D341Med (cell line): ENCODE results near the gene IMPACT.

Source experiments
- DNase-seq: peaks from one replicate; pipeline ENCODE4 v3.0.0; 2012; ENCODE audit warnings: low spot score

IMPACT gene

GRCh38 chr18:24426398-24427294 lies at the start of gene IMPACT:
Gene IMPACT (plus strand): TSS chr18:24426670. CDS start chr18:24426757, 87 bp downstream.
- peak; percentile 100 for DNase-seq

- DNase-seq = no peak
Observed at GRCh38 chr18:24378598-24378997, 47.9 kb upstream of the IMPACT start.

- DNase-seq = no peak
Observed at GRCh38 chr18:24380163-24380747, 46.2 kb upstream of the IMPACT start.

- DNase-seq = no peak
Observed at GRCh38 chr18:24381126-24381525, 45.3 kb upstream of the IMPACT start.

- DNase-seq = no peak
Observed at GRCh38 chr18:24386681-24387080, 39.8 kb upstream of the IMPACT start.

- DNase-seq = no peak
Observed at GRCh38 chr18:24388957-24389356, 37.5 kb upstream of the IMPACT start.

GRCh38 chr18:24395049-24395795 lies 31.2 kb upstream of the IMPACT start:
- DNase-seq = no peak

- DNase-seq = no peak
Observed at GRCh38 chr18:24396082-24396633, 30.3 kb upstream of the IMPACT start.

GRCh38 chr18:24397131-24397693 lies 29.3 kb upstream of the IMPACT start:
- peak; percentile 80 for DNase-seq

GRCh38 chr18:24397694-24398368 lies 28.6 kb upstream of the IMPACT start, which contains the start of gene OSBPL1A:
Gene OSBPL1A (minus strand): TSS chr18:24397824. CDS start chr18:24377533, 20,291 bp downstream.
- DNase-seq = peak; percentile 100

GRCh38 chr18:24398540-24398939 lies 27.9 kb upstream of the IMPACT start:
- DNase-seq = no peak

- no peak for DNase-seq
Observed at GRCh38 chr18:24400587-24400986, 25.9 kb upstream of the IMPACT start.

- DNase-seq = peak; percentile 45
Observed at GRCh38 chr18:24402209-24402785, 24.2 kb upstream of the IMPACT start.

GRCh38 chr18:24403076-24403475 lies 23.4 kb upstream of the IMPACT start:
- DNase-seq = no peak

- no peak for DNase-seq
Observed at GRCh38 chr18:24404591-24404990, 21.9 kb upstream of the IMPACT start.

GRCh38 chr18:24408496-24408895 lies 18.0 kb upstream of the IMPACT start:
- no peak for DNase-seq

- DNase-seq = peak; percentile 59
Observed at GRCh38 chr18:24413148-24413547, 13.3 kb upstream of the IMPACT start.

GRCh38 chr18:24414349-24415003 lies 12.0 kb upstream of the IMPACT start:
- no peak for DNase-seq

GRCh38 chr18:24417480-24417879 lies 9.0 kb upstream of the IMPACT start:
- DNase-seq = no peak

GRCh38 chr18:24420551-24420950 lies 5.9 kb upstream of the IMPACT start:
- DNase-seq = no peak
